AML-193 (cell line): ENCODE measurements around the gene PHC2.

Source experiments
- DNase-seq, 2 experiments: peaks; one replicate each; lab custom pipeline; 2025; lab: John Stamatoyannopoulos, UW

Gene PHC2

DNA sequence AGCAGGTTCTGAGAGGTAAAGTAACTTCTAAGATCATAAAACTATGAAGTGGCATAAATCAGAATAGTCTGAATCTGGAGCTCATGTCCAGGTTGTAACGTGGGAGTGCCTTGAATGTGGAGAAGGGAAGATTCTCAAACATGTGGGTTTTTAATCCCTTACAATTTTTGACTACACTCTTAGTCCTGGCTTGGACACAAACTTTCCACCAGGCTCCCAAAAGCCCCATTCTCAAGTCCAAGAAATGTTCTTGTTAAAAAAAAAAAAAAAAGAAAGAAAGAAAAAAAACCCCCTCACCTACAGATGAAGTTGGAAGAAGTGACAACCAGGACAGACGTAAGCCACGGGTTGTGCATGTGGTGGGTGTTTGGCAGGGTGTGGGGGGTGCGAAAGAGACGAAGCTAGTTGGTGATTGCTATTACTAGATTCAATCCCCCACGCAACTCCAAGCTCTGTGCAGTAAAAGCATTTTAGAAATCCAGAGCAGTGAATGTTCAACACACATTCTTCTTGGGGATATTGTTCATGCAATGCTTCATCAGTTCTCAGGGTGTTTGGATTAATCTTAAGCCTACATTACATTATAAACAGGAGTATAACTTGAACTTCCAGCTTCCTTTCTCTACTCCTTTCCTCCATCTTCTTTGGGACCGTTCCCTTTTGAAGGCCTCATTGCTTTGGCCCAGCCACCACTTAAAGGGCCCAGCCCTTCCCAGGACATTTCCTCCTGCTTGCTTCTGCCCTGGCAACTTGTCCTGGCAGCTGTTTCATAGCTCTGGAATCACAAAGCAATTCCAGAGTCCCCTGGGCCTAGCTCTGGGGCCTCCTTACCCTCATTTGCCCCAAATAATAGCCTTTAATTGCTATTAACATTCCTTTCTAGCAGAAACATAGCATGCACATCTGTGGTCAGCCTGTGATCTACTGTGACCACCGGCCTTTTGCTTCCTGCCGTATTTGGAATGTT, 41.8 kb downstream of the PHC2 start:
- no peak for DNase-seq

GRCh38 chr1:33387625-33388024, 43.3 kb downstream of the PHC2 start:
- DNase-seq, result no peak

GRCh38 chr1:33385251-33385650, 45.6 kb downstream of the PHC2 start:
- no peak for DNase-seq

GRCh38 chr1:33384040-33384812, 46.7 kb downstream of the PHC2 start:
- no peak for DNase-seq

- DNase-seq, result no peak
Measured at GRCh38 chr1:33383489-33383888, 47.4 kb downstream of the PHC2 start.

GRCh38 chr1:33382661-33383415, 48.1 kb downstream of the PHC2 start:
- DNase-seq, result no peak

DNA sequence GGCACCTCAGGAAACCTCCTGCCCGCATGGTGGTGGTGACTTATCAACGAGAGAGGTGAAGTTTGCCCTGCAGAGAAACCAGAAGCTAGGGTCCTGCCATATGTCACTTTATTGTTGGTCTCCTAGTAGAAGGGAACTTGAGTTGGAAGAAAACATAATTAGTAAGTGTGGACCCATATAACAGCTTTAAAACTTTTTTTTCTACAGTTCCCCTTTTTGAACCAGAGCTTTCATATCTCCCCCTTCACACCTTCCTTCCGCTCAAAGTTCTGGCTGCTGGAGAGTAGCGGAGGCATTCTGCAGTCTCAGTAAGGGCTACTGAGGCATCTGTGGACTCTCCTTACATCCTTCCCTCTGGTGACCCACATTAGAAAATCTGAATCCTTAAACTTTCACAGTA, 48.9 kb downstream of the PHC2 start:
- peak; percentile 57 to 58 for DNase-seq

- no peak for DNase-seq
Measured at GRCh38 chr1:33380811-33381210, 50.1 kb downstream of the PHC2 start.

GRCh38 chr1:33379631-33380354, 51.1 kb downstream of the PHC2 start:
- DNase-seq, result peak; percentile 17 to 44

DNA sequence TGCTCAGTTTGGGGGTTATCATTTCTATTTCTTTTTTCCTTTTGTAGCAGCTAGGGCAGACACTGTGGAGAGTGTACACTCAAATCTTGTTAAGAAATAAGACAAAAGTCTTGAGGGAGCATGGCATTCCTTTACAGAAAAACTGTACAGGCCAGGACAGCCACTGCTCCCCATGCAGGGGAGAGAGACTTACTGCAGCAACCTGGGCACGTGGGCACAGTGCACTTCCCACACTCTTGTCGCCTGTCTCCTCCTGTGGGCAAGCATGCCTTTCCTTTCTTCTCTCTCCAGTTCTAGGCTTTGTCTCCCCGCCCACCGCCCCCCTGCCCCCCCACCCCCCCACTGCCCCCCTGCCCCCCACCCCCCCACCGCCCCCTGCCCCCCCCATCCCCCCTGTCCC, 51.9 kb downstream of the PHC2 start:
- no peak for DNase-seq

GRCh38 chr1:33378524-33378923, 52.4 kb downstream of the PHC2 start:
- DNase-seq, result no peak

GRCh38 chr1:33377756-33378155, 53.1 kb downstream of the PHC2 start:
- no peak for DNase-seq

GRCh38 chr1:33377013-33377412, 53.9 kb downstream of the PHC2 start:
- no peak for DNase-seq

- DNase-seq, result no peak
Measured at GRCh38 chr1:33375316-33375715, 55.6 kb downstream of the PHC2 start.

DNA sequence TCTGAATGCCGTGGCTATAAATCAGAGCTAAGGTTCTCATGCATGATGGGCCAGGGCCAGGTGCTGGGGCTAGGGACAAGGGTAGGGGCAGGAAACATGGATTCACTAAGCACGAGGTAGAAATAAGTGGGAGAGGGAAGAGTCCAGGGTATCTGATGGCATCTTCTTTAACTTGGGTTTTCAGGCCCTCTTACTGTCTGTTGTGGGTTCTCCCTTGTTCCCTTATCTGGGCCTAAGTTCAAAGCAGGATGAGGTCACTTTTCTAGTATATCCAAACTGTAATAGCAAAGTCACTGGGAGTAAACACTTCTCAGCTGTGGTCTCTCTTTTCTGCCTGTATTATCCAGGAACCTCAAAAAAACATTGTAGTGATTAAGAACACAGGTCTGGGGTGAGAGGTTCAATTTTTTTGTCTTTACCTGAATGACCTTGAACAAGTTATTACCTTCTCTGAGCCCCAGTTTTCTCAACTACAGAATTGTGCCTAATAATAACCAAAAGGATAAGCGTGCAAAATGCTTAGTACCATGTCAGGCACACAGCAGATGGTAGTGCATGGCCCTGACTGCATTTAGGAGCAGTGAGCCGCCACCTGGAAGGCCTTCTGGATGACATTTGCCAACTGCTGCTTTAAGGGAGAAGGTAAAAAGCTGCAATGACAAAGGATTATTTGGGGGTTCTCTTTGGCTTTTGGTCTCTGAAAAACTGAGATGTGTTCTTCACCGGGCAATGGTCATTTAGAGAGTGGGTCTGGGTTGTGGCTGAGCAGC, 56.4 kb downstream of the PHC2 start:
- no peak for DNase-seq

DNA sequence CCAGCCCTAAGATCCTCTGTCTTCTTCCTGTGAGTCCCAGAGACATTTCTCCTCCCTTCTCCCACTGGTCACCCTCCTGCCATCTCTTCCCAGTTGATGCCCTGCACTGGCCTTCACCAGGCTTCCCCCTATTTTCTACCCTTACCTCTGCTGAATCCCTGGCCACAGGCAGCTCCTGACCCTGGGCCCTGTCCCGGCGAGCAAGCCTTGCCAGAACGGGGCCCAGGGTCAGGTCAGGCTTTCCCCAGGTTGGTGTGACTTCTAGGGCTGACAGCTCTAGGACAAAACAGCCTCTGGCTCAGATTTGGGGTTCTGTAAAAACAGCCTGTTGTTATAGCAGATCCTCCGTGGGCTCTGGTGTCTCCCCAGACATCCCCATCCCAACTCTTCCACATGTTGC, 57.3 kb downstream of the PHC2 start:
- no peak for DNase-seq

- DNase-seq, result peak in 1 of 2 experiments; percentile 12
Measured at GRCh38 chr1:33372677-33373076, 58.2 kb downstream of the PHC2 start.

GRCh38 chr1:33372162-33372561, 58.7 kb downstream of the PHC2 start:
- DNase-seq, result no peak

- DNase-seq, result no peak
Measured at GRCh38 chr1:33371334-33371733, 59.6 kb downstream of the PHC2 start.

DNA sequence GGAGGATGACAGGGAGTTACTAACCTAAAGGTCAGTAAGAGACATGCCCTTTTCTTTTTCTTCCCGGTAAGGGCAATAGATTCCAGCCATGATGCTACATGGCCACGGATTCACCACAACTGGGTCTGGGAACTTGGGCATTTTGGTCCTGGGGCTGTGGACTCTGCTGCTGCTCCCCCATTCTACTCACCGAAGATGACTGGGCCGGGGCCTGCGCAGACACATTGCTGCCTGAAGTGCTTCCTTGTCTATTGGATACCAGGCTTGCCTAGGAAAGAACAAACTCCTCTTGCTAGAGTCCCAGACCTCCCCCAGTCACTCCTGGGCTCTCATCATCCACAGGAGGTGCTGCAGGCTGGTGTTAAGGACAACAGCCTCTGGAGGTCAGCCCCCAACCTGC, 60.1 kb downstream of the PHC2 start:
- DNase-seq, result no peak

DNA sequence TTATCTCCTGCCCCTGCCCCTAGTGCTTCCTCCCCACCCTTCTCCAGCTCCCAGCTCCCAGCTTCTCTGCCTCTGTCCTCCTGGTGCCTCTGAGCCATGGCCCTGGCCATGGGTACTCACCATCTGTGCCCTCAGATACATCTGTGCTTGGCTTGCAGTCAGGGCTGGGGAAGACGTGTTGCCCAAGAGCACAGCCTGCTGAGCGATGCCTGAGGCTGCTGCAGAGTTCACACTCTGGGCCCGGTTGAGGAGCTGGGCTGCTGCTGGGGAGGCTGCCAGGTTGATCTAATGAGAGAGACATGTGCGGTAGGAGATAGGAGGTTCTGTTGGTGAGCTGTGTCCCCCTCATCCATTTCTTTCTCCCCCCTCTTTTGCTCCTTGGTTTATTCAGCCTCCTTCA, 60.6 kb downstream of the PHC2 start:
- DNase-seq, result no peak
